ENCODE results near the gene MLPH.

DNA sequence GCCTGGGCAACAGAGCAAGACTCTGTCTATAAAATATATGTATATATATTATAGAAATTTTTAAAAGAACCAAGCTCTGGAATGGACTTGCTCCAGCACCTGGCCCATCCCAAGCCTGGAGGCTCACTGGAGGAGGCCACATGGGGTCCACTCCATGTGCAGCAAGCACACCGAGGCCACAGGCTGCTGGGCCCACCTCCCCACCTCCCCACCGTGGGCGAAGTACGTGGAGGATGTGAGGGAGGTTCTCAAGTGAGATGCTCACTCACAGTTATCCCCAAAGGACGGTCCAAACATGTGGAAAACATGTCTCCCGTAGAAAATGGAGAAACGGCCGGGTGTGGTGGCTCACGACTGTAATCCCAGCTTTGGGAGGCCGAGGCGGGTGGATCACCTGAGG is 117.3 kb downstream of the MLPH start:
- TF ChIP-seq, protein P1, sequence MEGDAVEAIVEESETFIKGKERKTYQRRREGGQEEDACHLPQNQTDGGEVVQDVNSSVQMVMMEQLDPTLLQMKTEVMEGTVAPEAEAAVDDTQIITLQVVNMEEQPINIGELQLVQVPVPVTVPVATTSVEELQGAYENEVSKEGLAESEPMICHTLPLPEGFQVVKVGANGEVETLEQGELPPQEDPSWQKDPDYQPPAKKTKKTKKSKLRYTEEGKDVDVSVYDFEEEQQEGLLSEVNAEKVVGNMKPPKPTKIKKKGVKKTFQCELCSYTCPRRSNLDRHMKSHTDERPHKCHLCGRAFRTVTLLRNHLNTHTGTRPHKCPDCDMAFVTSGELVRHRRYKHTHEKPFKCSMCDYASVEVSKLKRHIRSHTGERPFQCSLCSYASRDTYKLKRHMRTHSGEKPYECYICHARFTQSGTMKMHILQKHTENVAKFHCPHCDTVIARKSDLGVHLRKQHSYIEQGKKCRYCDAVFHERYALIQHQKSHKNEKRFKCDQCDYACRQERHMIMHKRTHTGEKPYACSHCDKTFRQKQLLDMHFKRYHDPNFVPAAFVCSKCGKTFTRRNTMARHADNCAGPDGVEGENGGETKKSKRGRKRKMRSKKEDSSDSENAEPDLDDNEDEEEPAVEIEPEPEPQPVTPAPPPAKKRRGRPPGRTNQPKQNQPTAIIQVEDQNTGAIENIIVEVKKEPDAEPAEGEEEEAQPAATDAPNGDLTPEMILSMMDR (IDR thresholded peaks at IDR 0.05): no peak
- no peak for TF ChIP-seq POLR2A (IDR thresholded peaks at IDR 0.05)
